NCI-H1105 (cell line): Measurements from ENCODE around the gene HSPA1B.
"Not testable (repeated sequence)": the region's sequence is repeated elsewhere in the genome, so short reads cannot be mapped to it uniquely, and the experiment has no call there.

Experiments used
- DNase-seq: peaks from one replicate; lab custom pipeline; 2025; lab: John Stamatoyannopoulos, UW

The HSPA1B gene

DNA sequence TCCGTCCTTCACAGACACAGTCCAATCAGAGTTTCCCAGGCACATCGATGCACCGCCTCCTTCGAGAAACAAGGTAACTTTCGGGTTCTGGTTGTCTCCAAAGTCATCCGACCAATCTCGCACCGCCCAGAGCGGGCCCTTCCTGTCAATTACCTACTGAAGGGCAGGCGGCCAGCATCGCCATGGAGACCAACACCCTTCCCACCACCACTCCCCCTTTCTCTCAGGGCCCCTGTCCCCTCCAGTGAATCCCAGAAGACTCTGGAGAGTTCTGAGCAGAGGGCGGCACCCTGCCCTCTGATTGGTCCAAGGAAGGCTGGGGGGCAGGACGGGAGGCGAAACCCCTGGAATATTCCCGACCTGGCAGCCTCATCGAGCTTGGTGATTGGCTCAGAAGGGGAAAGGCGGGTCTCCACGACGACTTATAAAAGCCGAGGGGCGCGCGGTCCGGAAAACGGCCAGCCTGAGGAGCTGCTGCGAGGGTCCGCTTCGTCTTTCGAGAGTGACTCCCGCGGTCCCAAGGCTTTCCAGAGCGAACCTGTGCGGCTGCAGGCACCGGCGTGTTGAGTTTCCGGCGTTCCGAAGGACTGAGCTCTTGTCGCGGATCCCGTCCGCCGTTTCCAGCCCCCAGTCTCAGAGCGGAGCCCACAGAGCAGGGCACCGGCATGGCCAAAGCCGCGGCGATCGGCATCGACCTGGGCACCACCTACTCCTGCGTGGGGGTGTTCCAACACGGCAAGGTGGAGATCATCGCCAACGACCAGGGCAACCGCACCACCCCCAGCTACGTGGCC is at the start of gene HSPA1B:
TSS of gene HSPA1B (plus strand) at position 453 of the 794 bp plus-strand sequence. CDS start at position 666, 213 bp downstream.
- DNase-seq, result peak; percentile 100

DNA sequence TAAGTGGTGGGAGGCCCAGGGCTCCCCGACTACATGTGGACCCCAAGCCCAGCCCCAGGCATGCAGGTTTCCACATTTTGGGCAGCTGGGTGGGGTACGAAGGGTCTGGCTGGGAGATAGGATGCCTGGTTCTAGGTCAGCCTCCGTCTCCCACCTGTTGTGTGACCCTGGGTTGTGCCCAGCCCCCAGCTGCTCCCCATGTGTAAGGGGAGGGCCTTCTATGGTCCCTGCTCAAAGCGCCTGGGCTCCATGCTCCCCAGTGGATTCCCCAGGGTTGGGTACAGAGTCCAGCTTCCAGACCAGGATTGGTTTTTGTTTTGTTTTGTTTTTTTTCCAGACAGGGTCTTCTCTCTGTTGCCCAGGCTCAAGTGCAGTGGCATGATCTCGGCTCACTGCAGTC is 49.3 kb upstream of the HSPA1B start:
- DNase-seq, result no peak

- DNase-seq, result no peak
Measured at GRCh38 chr6:31778999-31779885, 48.3 kb upstream of the HSPA1B start.

- DNase-seq, result no peak
Measured at GRCh38 chr6:31779908-31780307, 47.6 kb upstream of the HSPA1B start.

- no peak for DNase-seq
Measured at GRCh38 chr6:31780507-31781243, 46.9 kb upstream of the HSPA1B start.

DNA sequence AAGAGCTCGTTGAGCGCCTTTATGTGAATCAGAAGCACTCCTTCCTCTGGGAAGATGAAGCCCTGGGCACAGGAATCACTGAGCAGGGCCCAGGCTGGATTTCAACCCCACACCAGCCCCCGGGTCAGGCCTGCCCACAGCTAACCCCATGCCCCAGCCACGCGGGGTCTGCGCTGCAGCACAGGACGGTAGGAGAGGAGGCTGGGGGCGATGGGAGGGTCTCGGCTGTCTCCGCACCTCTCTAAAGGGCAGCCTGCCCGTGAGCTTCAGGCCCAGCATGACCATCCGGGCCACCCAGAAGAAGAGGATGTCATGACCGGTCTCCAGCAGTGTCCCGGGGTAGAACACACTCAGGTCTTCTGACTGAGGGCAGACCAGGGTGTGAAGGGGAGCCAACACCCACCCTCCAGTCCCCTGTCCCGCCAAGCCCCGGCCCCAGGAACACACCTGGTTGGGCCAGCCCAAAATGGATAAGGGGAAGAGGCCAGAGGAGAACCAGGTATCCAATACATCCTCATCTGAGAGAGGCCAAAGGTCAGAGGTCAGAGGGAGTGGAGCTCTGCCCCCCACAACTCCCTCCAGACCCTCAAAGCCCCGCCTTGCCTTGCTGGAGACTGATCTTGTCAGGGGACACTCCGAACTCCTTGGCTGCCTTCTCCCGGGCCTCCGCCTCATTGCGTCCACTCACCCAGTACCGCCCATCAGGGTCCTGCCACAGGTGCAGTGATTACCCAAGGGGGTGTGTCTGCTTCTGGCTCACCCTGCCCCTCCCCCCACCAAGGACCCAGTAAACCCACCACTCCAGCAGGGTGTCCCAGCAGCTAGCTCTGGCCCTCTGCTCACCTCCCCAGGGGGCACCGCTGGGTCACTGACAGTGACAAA is 46.1 kb upstream of the HSPA1B start:
- DNase-seq, result no peak

GRCh38 chr6:31782126-31782855 is 45.2 kb upstream of the HSPA1B start:
- DNase-seq, result no peak

GRCh38 chr6:31784098-31784925 is 43.2 kb upstream of the HSPA1B start:
- DNase-seq, result no peak

GRCh38 chr6:31785475-31785874 is 42.1 kb upstream of the HSPA1B start:
- DNase-seq, result no peak

GRCh38 chr6:31791324-31792089 is 36.0 kb upstream of the HSPA1B start:
- DNase-seq, result no peak

DNA sequence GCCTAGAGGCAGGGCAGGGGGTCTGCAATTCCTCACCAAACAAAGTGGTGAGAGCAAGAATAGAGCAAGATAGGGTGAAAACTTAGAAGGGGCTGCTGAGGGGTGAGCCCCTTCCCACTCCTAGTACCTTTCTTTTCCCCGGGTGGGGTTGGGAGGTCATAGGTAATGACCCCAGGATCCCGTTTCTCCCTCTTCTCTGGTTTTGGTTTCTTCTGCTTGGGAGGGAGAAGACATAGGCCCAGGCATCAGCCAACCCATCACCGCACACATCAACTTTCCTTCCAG is 35.5 kb upstream of the HSPA1B start:
- no peak for DNase-seq

DNA sequence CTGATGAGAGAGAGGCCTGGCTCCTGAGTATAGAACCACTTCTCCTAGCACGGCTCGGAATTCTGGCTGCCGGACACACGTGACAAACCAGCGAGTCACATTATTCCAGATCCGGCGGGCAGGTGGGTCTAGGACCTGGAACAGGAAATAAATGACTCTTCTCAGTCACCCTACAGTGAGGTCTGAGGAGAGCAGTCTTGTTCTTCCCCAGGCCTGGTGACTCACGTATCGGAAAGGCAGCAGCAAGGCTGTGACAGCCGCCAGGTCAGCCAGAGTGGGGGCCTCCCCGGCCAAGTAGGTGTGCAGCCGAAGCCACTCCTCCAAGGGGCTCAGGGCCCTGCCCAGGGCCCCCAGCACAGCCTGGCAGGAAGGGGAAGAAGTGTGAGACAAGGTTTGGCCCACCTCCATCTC is 34.8 kb upstream of the HSPA1B start:
- no peak for DNase-seq

DNA sequence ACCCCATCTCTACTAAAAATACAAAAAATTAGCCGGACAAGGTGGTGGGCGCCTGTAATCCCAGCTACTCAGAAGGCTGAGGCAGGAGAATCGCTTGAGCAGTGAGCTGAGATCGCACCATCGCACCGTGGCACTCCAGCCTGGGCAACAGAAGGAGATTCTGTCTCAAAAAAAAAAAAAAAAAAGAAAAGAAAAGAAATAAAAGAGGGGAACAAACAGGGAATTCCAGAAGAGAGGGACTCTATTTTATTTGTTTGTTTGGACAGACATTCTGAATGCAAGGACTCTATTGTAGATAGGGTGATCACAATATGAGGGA is 33.7 kb upstream of the HSPA1B start:
- DNase-seq, result not testable (repeated sequence)

- DNase-seq, result no peak
Measured at GRCh38 chr6:31794294-31794865, 33.2 kb upstream of the HSPA1B start.

DNA sequence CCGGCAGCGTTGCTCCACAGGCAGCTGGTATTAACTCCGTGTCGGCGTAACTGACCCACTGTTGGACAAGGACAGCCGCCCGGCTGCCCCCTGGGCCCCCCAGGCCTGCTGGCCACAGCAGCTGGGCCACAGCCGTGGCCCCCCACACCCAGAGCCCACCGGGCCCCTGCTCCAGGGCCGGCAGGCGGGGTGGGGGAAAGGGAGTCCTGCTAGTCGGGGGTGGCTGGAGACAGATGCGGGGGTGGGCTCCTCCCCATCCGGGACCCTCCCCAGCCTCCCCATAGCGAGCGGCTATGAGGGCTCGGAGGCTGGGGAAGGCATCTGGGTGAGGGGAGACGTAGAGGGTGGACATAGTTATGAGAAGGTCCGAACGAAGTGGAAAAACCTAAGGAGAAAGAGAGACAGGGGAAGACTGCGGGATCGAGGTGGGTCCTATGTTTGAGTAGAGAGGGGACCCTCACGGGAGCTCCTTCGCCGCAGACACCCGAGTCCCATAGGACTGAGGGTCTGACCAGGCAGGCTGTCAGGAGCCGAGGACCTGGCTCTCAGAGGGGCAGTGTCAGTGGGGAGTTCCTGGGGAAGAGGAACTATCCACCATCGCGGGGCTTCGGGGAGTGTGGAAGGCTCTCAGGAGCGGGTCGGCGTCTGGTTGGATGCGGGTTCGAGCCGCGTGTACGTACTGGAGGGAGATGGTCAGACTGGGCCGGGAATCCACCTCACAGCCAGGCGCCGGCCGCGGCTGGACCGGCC is 32.5 kb upstream of the HSPA1B start:
- no peak for DNase-seq

GRCh38 chr6:31795616-31796298 is 31.8 kb upstream of the HSPA1B start, which contains the start of gene VARS1:
VARS1 (minus strand) TSS chr6:31795752; CDS start chr6:31795217, 535 bp downstream.
- peak; percentile 81 for DNase-seq

GRCh38 chr6:31796993-31797385 is 30.5 kb upstream of the HSPA1B start:
- DNase-seq, result no peak

- DNase-seq, result no peak
Measured at GRCh38 chr6:31797588-31797987, 29.9 kb upstream of the HSPA1B start.
